ENCODE results near the gene CD109. TPM values are rescaled to one million over a fixed set of nuclear protein-coding genes. Genes with fewer than 3 reads are reported as not detected.
"Not testable (repeated sequence)": the region's sequence is repeated elsewhere in the genome, so short reads cannot be mapped to it uniquely, and the experiment has no call there.

Gene CD109
- total RNA-seq, 1 donor from 2014 or later, result 0.69 TPM

GRCh38 chr6:73719046-73719445 lies 23.0 kb downstream of the CD109 start:
- ATAC-seq (ENCODE audit: low read depth) (no peak), DNase-seq (no peak)
- no peaks in the 10 kb centered on the region for H3K9me3 Mint-ChIP-seq
- POLR2A ChIA-PET, result no interaction called here
- no peaks in the 10 kb centered on the region for H3K27me3 Mint-ChIP-seq
- no peak for TF ChIP-seq CTCF (IDR thresholded peaks at IDR 0.05)
- H3K27ac Mint-ChIP-seq, result no peak overlapping the region
- intact Hi-C loops (cut with micrococcal nuclease), result no loop called here
- CTCF ChIA-PET, result interaction anchor here (0.7 kb wide), 1 partner anchor 14 kb away, joined by 4 read pairs; no protein-coding TSS in a partner anchor
- H3K4me3 Mint-ChIP-seq, result no peak overlapping the region
- no peaks in the 10 kb centered on the region for H3K36me3 Mint-ChIP-seq (ENCODE audit: low read depth)
- H3K4me1 Mint-ChIP-seq, result peaks cover 7% of the 10 kb centered on the region

- Mint-ChIP-seq H3K27ac (no peak overlapping the region), H3K4me3 (no peak overlapping the region), H3K36me3 (ENCODE audit: low read depth) (no peaks in the 10 kb centered on the region), H3K9me3 (no peaks in the 10 kb centered on the region), H3K4me1 (peaks cover 8% of the 10 kb centered on the region), H3K27me3 (no peaks in the 10 kb centered on the region)
- no peak for DNase-seq
- intact Hi-C loops (cut with micrococcal nuclease), result no loop called here
- ChIA-PET POLR2A (no interaction called here), CTCF (interaction anchor here (0.5 to 0.8 kb wide), 2 partner anchors 47 to 112 kb away, joined by 3 read pairs; no protein-coding TSS in a partner anchor)
- ATAC-seq (ENCODE audit: low read depth), result peak; percentile 49
- TF ChIP-seq CTCF (IDR thresholded peaks at IDR 0.05), result no peak
These were observed 26.5 kb downstream of the CD109 start for GRCh38 chr6:73722318-73723060.

- DNase-seq; H3K27ac Mint-ChIP-seq; POLR2A ChIA-PET; CTCF ChIA-PET; ATAC-seq (ENCODE audit: low read depth); H3K4me3 Mint-ChIP-seq; intact Hi-C loops (cut with micrococcal nuclease); H3K27me3 Mint-ChIP-seq; H3K9me3 Mint-ChIP-seq; H3K36me3 Mint-ChIP-seq (ENCODE audit: low read depth); H3K4me1 Mint-ChIP-seq: not testable (repeated sequence)
These were observed 27.5 kb downstream of the CD109 start for GRCh38 chr6:73723480-73723879.

GRCh38 chr6:73724389-73724788 lies 28.4 kb downstream of the CD109 start:
- no peaks in the 10 kb centered on the region for H3K9me3 Mint-ChIP-seq
- ChIA-PET CTCF (no interaction called here), POLR2A (no interaction called here)
- ATAC-seq (ENCODE audit: low read depth), result no peak
- H3K4me1 Mint-ChIP-seq, result peaks cover 11% of the 10 kb centered on the region
- no peaks in the 10 kb centered on the region for H3K36me3 Mint-ChIP-seq (ENCODE audit: low read depth)
- H3K27me3 Mint-ChIP-seq, result no peaks in the 10 kb centered on the region
- no peak for TF ChIP-seq CTCF (IDR thresholded peaks at IDR 0.05)
- DNase-seq, result no peak
- intact Hi-C loops (cut with micrococcal nuclease), result no loop called here
- H3K27ac Mint-ChIP-seq, result no peak overlapping the region
- H3K4me3 Mint-ChIP-seq, result no peak overlapping the region

- peak overlapping the region; percentile 44 for H3K4me3 Mint-ChIP-seq
- POLR2A ChIA-PET, result interaction anchor here (0.6 kb wide), 1 partner anchor 14 kb away, joined by 3 read pairs; no protein-coding TSS in a partner anchor
- H3K27me3 Mint-ChIP-seq; H3K36me3 Mint-ChIP-seq (ENCODE audit: low read depth); H3K9me3 Mint-ChIP-seq; DNase-seq; CTCF ChIA-PET; H3K27ac Mint-ChIP-seq; intact Hi-C loops (cut with micrococcal nuclease): not testable (repeated sequence)
- ATAC-seq (ENCODE audit: low read depth), result peak; percentile 49
- peaks cover 11% of the 10 kb centered on the region for H3K4me1 Mint-ChIP-seq
These were observed 29.2 kb downstream of the CD109 start for GRCh38 chr6:73725192-73725591.

GRCh38 chr6:73727114-73727513 lies 31.1 kb downstream of the CD109 start:
- Mint-ChIP-seq H3K27me3 (no peaks in the 10 kb centered on the region), H3K36me3 (ENCODE audit: low read depth) (no peaks in the 10 kb centered on the region), H3K4me3 (no peak overlapping the region), H3K27ac (no peak overlapping the region), H3K4me1 (peaks cover 11% of the 10 kb centered on the region), H3K9me3 (no peaks in the 10 kb centered on the region)
- ChIA-PET POLR2A (no interaction called here), CTCF (interaction anchor here (0.9 kb wide), 1 partner anchor 1481 kb away, joined by 3 read pairs; no protein-coding TSS in a partner anchor)
- no peak for DNase-seq
- TF ChIP-seq CTCF (IDR thresholded peaks at IDR 0.05), result no peak
- no peak for ATAC-seq (ENCODE audit: low read depth)
- intact Hi-C loops (cut with micrococcal nuclease), result no loop called here

Data from activated B cell treated with CpG ODN at 0.5 μM for 24 hours (primary cell).